Measurements from ENCODE around the gene TMCC2.

Gene TMCC2

DNA sequence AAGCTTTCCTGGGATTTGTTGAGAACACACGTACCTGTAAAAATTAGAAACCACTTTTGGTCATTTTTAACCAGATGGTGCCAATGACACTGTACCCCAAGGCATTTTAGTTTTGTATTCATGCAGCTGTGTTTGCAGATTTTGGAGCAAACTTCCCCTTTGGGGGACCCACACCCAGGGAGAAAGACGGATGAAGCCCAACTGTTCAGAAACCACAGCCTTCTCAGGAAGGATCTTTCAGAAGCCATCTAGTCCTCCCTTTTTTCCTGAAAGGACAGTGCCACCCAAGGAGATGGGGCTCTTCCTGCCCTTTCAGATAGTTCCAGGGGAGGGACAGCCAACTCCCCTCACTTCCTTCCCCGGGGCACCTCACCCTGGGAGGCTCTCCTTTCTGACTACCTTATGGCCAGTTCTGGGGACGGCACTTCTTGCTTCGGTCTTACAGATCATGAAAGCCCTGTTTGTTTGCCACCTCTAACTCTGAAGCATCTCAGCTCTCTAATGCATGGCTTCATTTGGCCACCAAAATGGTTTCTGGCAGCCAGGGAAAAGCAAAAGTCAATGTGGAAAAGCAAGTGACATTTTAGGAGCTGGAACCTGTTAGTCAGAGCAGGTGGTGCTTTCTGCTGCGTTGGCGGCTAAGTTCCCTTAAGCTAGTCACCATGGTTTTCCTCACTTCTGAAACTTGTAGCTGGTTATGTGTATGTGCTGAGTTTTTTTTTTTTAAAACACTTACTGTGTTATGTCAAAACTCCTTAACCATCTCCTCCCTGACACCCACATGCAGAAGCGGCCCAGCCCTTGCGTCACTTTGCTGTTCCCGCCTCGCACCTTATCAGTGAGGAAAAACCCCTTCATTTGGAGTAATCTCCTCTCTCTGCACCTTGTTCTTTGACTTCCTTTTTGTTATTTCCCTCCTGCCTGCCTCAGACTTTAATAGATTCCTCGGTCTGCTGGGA is 10.1 kb downstream of the TMCC2 start:
- in situ Hi-C loops (cut with MboI; ENCODE audit: low sequenced_read_pairs) = no loop called here
- Histone ChIP-seq H3K4me3 (no peak overlapping the region), H3K9me3 (no peaks in the 10 kb centered on the region), H3K4me1 (no peaks in the 10 kb centered on the region), H3K36me3 (replicated peaks) (no peaks in the 10 kb centered on the region), H3K27me3 (ENCODE audit: low read depth) (no peaks in the 10 kb centered on the region)
- no peak for DNase-seq (ENCODE audit: low spot score in 2 of 2)

DNA sequence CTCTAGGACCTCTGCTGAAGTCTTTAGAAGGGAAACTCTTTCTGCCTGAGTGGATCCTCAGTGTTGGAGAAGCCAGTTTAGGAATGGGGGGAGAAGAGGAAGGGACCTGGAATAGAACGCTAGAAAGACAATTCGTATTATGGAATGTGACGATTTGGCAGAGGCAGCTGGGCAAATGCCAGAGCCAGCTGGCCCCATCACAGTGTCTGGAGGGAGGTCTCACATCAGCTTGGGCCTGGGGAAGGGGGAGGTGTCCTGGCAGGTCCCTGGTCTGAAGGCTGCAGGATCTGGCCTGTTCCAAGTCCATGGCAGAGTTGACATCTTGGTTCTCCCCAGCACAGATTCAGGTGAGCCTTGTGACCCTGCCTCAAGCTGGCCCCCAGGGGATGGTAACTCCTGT is 11.3 kb downstream of the TMCC2 start:
- in situ Hi-C loops (cut with MboI; ENCODE audit: low sequenced_read_pairs) = no loop called here
- no peaks in the 10 kb centered on the region for H3K27me3 ChIP-seq (ENCODE audit: low read depth)
- no peak overlapping the region for H3K4me3 ChIP-seq
- no peaks in the 10 kb centered on the region for H3K4me1 ChIP-seq
- no peaks in the 10 kb centered on the region for H3K36me3 ChIP-seq (replicated peaks)
- DNase-seq (ENCODE audit: low spot score in 2 of 2) = no peak
- H3K9me3 ChIP-seq = no peaks in the 10 kb centered on the region

DNA sequence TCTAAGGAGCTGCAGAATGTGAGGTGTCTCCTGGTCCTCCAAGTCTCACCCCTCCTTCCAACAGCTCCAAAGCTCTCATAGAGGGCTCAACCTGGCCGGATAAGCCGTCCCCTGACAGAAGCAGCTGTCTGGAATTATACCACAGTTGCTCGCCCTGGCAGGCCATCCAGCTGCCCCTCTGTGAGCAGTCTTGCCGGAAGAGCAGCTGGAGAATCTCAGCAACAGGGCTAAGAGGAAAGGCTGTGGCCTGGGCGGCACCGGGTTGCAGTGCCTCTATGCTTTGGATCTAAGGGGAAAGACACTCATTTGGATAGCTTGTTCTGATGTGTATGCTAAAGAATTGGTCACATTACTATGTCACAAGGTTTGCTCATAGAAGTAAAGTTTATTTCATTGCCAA is 12.4 kb downstream of the TMCC2 start:
- H3K36me3 ChIP-seq (replicated peaks) = no peaks in the 10 kb centered on the region

DNA sequence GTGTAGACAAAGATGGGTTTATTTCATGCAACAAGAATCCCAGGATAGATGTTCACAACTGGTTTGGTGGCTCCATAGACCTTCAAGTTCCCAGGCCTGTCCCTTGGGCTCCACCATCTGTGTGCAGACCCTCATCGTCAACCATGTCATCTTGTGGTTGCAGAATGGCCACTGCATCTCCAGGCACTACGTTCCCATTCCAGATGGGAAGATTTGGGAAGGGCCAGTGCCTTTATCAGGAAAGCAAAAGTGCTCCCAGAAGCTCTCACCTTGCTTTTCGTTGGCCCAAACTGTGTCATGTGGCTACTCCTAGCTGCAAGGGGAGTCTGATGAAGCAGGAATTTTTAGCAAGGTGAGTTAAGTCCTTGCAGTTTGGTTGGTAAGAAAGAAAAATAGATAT is 12.8 kb downstream of the TMCC2 start:
- Histone ChIP-seq H3K4me1 (no peaks in the 10 kb centered on the region), H3K9me3 (no peaks in the 10 kb centered on the region), H3K36me3 (replicated peaks) (no peaks in the 10 kb centered on the region), H3K27me3 (ENCODE audit: low read depth) (no peaks in the 10 kb centered on the region), H3K4me3 (no peak overlapping the region)
- DNase-seq (ENCODE audit: low spot score in 2 of 2) = no peak
- in situ Hi-C loops (cut with MboI; ENCODE audit: low sequenced_read_pairs) = no loop called here

More for the DNA sequence above, 12.4 kb downstream of the TMCC2 start:
- Histone ChIP-seq H3K4me1 (no peaks in the 10 kb centered on the region), H3K27me3 (ENCODE audit: low read depth) (no peaks in the 10 kb centered on the region), H3K4me3 (no peak overlapping the region), H3K9me3 (no peaks in the 10 kb centered on the region)
- in situ Hi-C loops (cut with MboI; ENCODE audit: low sequenced_read_pairs) = no loop called here
- DNase-seq (ENCODE audit: low spot score in 2 of 2) = no peak

DNA sequence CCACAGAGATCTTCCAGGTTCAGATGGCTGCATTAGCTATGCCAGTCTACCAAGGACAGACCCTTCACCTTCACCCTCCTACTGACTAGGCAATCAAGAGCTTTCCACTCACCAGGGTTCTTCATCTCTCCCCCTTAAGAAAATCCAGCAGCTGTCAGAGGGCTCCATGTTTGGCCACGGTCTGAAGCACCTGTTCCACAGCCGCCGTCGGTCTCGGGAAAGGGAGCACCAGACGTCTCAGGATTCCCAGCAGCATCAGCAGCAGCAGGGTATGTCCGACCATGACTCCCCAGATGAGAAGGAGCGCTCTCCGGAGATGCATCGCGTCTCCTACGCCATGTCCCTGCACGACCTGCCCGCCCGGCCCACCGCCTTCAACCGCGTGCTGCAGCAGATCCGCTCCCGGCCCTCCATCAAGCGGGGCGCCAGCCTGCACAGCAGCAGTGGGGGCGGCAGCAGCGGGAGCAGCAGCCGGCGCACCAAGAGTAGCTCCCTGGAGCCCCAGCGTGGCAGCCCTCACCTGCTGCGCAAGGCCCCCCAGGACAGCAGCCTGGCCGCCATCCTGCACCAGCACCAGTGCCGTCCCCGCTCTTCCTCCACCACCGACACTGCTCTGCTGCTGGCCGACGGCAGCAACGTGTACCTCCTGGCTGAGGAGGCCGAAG is 13.8 kb downstream of the TMCC2 start:
- no peaks in the 10 kb centered on the region for H3K27me3 ChIP-seq (ENCODE audit: low read depth)
- in situ Hi-C loops (cut with MboI; ENCODE audit: low sequenced_read_pairs) = no loop called here

DNA sequence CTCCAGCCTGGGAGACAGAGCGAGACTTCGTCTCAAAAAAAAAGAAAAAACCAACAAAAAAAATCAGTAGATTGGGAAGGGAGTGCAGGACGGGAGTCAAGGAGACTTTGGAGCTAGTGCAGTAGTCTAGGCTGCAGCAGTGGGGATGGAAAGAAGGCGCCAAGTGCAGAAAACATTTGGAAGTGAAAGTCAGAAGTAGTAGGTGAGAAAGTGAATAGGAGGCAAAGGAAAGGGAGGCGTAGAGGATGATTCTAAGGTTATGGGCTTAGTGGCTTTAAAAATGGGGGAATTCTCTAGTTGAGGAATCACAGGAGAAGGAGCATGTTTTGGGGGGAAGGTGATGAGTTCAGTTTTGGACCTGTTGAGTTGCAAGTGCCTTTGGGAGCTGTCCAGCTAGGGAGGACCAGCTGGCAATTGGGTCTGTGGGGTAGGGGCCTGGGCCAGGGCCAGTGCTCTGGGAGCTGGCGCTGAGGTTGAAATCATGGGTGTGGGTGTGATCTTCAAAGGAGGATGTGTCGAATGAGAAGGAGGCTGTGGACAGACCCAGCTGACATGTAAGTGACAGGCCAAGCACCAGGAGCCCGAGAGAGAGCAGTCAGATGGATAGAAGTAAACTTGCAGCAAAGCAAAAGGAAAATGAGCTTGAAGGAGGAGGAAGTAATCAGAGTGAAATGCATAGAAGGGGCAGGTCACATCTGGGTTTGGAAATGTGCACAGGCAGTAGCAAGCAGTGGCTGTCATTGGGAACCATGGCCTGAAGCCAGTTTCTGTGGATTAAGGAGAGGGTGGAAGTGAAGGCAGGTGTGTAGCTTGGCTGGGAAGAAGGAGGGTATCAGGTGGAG is 15.8 kb downstream of the TMCC2 start:
- in situ Hi-C loops (cut with MboI; ENCODE audit: low sequenced_read_pairs) = no loop called here
- Histone ChIP-seq H3K4me3 (no peak overlapping the region), H3K4me1 (no peaks in the 10 kb centered on the region), H3K27me3 (ENCODE audit: low read depth) (no peaks in the 10 kb centered on the region), H3K9me3 (no peaks in the 10 kb centered on the region), H3K36me3 (replicated peaks) (no peaks in the 10 kb centered on the region)
- no peak for DNase-seq (ENCODE audit: low spot score in 2 of 2)

More for the DNA sequence above, 13.8 kb downstream of the TMCC2 start:
- H3K9me3 ChIP-seq = no peaks in the 10 kb centered on the region
- no peak for DNase-seq (ENCODE audit: low spot score in 2 of 2)
- no peaks in the 10 kb centered on the region for H3K4me1 ChIP-seq
- H3K36me3 ChIP-seq (replicated peaks) = no peaks in the 10 kb centered on the region
- no peak overlapping the region for H3K4me3 ChIP-seq

DNA sequence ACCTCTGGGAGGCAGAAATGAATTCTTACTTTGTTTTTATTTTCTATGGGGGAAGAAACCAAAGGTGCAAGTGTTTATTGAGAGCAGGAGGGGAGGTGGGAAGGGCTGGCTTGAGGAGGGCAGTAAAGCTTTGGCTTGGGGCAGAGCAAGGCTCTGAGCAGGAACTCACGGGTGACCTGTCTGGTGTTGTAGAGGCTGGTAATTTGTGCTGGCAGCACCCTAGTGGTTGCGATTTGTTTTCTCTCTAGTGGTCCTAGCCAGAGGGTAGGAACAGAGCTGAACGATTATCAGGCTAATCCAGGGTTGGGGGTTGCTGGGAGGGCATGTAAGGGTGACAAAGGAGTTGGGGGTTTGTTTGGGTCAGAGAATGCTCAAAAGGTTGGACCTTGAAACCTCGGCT is 16.6 kb downstream of the TMCC2 start:
- H3K9me3 ChIP-seq = no peaks in the 10 kb centered on the region
- H3K36me3 ChIP-seq (replicated peaks) = no peaks in the 10 kb centered on the region
- H3K4me3 ChIP-seq = no peak overlapping the region
- in situ Hi-C loops (cut with MboI; ENCODE audit: low sequenced_read_pairs) = no loop called here
- H3K4me1 ChIP-seq = no peaks in the 10 kb centered on the region
- DNase-seq (ENCODE audit: low spot score in 2 of 2) = no peak
- H3K27me3 ChIP-seq (ENCODE audit: low read depth) = no peaks in the 10 kb centered on the region

DNA sequence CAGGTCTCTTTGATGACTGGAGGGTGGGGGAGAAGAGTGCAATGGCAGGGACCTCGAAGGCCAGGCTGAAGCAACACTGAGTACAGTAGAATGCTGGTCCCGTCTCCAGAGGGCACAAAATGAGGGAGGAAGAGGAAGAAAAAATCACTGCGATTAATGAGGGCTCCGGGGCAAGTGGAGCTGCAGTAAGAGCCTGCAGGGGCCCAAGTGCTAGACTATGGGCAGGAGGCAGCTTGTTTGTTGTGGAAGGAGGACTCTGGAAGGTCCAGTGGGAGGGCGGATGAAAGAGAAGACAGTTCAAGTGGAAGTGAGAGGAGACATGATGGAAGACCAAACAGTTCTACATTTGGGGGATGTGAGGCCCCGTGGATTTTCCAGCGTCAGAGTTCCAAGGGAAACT is 17.4 kb downstream of the TMCC2 start:
- H3K27me3 ChIP-seq (ENCODE audit: low read depth) = no peaks in the 10 kb centered on the region
- DNase-seq (ENCODE audit: low spot score in 2 of 2) = no peak
- in situ Hi-C loops (cut with MboI; ENCODE audit: low sequenced_read_pairs) = no loop called here
- H3K4me1 ChIP-seq = no peaks in the 10 kb centered on the region
- H3K4me3 ChIP-seq = no peak overlapping the region
- H3K36me3 ChIP-seq (replicated peaks) = no peaks in the 10 kb centered on the region
- H3K9me3 ChIP-seq = no peaks in the 10 kb centered on the region

DNA sequence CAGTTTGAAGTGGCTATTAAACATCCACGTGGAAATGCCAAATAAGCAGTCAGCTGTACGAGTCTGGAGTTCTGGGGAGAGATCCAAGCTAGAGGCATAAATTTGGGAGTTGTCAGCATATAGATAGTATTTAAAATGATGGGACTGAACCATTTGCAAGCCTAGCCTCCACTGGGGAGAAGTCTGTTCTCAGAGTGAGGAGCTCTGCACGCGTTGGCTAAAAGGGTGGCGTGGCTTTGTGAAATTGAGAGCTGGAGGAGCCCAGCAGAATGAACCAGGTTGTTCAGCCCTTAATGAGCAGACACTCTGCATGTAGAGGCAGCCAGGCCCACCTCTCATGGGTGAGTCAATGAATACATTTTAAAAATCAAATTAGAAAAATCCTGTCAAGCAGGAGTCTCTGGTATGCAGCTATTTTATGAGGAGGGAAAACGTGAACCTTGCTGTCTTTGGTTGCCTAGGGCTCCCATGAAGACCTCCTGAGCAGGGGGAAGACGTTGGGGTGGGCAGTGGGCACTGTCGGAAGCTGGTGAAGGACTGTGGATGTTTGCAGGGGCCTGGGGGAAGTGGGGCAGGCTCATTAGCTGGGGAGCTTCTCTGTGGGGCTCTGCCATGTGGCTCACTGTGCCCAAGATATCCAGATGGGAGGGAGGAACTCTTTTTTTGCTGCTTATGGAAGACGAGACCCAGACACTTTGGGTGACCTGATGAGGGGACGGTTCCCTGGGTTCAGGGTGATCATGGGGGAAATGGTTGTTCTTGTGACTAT is 18.8 kb downstream of the TMCC2 start:
- no peak for DNase-seq (ENCODE audit: low spot score in 2 of 2)

DNA sequence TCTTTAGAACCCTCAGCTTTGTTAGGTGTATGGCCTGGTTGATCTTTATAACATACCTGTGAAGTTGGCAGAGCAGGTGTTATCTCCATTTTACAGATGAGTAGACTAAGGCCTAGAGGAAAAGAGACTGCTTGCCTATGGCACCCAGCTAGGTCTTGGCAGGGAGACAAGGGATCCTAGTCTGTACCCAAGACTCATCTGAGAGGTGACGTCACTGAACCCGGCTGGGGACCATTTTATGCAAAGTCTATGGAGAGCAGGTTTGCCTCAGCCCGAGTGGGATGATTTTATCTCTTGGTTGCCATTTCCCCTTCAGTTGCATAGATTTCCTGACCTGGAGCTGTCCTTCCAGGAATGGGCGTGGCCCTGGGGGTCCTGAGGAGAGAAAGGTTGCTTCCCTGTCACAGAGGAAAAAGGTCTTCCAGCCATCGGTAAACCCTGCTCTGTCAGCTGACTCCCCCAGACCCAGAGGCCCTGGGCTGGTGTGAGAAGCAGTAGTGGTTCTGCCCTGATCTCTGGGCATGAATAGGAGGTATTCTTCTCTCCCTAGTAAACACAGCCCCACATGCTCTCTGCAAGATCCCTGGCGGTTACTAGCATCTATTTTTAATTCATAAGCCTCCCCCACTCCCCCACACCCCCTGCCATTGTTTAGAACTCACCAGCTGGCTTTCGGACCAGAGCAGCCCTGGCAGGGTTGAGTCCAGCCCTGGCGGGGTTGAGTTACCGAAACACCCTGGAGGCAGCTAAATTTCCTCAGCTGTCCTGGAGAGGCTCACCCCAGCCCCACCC is 19.6 kb downstream of the TMCC2 start:
- Histone ChIP-seq H3K9me3 (no peaks in the 10 kb centered on the region), H3K4me3 (no peak overlapping the region), H3K4me1 (no peaks in the 10 kb centered on the region), H3K36me3 (replicated peaks) (no peaks in the 10 kb centered on the region), H3K27me3 (ENCODE audit: low read depth) (no peaks in the 10 kb centered on the region)
- DNase-seq (ENCODE audit: low spot score in 2 of 2) = peak in 1 of 2 experiments; percentile 47
- in situ Hi-C loops (cut with MboI; ENCODE audit: low sequenced_read_pairs) = no loop called here

More for the DNA sequence above, 18.8 kb downstream of the TMCC2 start:
- H3K4me1 ChIP-seq = no peaks in the 10 kb centered on the region
- no peak overlapping the region for H3K4me3 ChIP-seq
- no peaks in the 10 kb centered on the region for H3K27me3 ChIP-seq (ENCODE audit: low read depth)
- no peaks in the 10 kb centered on the region for H3K9me3 ChIP-seq
- H3K36me3 ChIP-seq (replicated peaks) = no peaks in the 10 kb centered on the region
- in situ Hi-C loops (cut with MboI; ENCODE audit: low sequenced_read_pairs) = no loop called here

DNA sequence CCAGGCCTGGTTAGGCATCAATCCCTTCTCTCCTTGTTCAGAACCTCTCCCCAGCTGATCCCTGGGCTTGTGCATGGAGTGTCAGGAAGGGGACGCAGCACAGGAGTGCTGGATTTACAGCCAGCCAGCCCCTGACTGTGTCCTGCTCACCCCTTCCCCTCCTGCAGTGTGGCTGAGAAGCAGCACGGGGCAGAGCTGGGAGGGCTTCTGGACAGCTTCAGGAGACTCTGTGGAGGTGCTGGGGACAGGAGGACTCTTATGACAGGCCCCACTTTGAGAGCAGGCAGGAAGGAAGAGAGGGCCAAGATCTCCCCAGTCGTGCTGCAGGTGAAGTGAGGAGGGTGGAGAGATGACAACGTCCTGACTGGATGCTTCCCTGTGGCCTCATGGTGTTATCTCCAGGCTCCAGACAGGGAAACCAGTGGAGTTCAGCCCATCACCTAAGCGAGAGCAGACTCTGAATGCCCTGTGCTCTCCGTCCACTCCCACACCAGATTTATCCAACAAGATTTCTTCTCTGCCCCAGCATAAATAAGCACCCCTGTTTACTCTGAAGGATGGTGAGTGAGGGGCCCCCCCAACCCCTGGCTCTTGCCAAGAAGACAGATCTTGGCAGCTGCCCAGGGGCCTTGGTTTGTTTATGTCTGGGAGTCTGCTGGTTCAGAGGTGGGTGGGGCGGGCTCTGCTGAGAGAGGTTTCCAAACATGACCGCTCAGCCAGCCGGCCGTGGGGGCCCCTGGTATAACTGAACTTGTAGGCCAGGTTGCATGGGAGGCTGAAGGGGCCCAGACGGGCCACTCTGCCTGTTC is 21.3 kb downstream of the TMCC2 start:
- H3K36me3 ChIP-seq (replicated peaks) = no peaks in the 10 kb centered on the region
- DNase-seq (ENCODE audit: low spot score in 2 of 2) = no peak
- in situ Hi-C loops (cut with MboI; ENCODE audit: low sequenced_read_pairs) = no loop called here
- H3K4me3 ChIP-seq = no peak overlapping the region
- H3K4me1 ChIP-seq = no peaks in the 10 kb centered on the region
- no peaks in the 10 kb centered on the region for H3K27me3 ChIP-seq (ENCODE audit: low read depth)
- H3K9me3 ChIP-seq = no peaks in the 10 kb centered on the region

DNA sequence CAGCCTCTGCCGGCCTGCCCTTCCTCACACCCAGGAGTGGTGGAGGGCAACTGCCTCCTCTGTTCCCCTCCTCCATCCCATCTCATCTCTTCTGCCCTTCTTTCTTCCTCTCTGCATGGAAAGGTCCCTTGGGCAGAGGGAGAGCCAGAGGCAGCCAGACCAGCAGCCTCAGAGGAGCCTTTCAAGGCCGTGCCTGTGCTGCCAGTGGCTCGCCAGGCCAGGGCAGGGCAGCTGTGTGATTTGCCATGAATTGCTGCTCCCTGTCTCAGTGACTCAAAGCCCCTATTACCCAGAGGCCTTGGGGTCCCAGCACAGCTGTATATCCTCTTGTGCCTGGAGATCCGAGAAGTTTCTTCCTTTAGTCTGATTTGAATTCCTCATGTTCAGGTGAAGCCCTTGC is 21.9 kb downstream of the TMCC2 start:
- H3K27me3 ChIP-seq (ENCODE audit: low read depth) = no peaks in the 10 kb centered on the region
- in situ Hi-C loops (cut with MboI; ENCODE audit: low sequenced_read_pairs) = no loop called here
- no peaks in the 10 kb centered on the region for H3K9me3 ChIP-seq
- H3K36me3 ChIP-seq (replicated peaks) = no peaks in the 10 kb centered on the region
- no peak overlapping the region for H3K4me3 ChIP-seq
- no peak for DNase-seq (ENCODE audit: low spot score in 2 of 2)
- H3K4me1 ChIP-seq = no peaks in the 10 kb centered on the region

All from HAP-1 (cell line).